HG03196 (cell line): ENCODE data around the gene PPA1.
"Not testable (repeated sequence)": the region's sequence is repeated elsewhere in the genome, so short reads cannot be mapped to it uniquely, and the experiment has no call there.

ENCODE experiments used
- ATAC-seq: cut with Tn5 transposase; IDR thresholded peaks from one replicate; pipeline ENCODE4 v1.9.1; 2021; ENCODE audit not compliant: unreplicated experiment

The PPA1 gene

GRCh38 chr10:70222340-70222794 is 10.9 kb downstream of the PPA1 start:
- no peak for ATAC-seq

GRCh38 chr10:70221030-70221429 is 12.2 kb downstream of the PPA1 start:
- ATAC-seq: no peak

DNA sequence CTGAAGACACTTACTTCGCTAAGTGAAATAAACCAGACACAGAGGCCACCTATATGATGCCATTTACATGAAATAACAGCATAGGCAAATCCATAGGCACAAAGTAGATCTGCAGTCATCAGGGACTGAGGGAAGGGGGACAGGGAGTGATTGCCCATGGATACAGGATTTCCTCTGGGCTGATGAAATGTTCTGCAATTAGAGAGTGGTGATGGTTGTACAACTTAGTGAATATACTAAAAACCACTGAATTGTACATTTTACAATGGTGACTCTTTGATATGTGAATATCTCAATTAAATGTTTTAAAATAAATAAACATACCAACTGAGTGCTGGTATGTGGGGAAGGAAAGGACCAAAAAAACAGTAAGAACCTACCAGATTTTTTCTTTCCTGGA is 20.4 kb downstream of the PPA1 start:
- ATAC-seq: no peak

DNA sequence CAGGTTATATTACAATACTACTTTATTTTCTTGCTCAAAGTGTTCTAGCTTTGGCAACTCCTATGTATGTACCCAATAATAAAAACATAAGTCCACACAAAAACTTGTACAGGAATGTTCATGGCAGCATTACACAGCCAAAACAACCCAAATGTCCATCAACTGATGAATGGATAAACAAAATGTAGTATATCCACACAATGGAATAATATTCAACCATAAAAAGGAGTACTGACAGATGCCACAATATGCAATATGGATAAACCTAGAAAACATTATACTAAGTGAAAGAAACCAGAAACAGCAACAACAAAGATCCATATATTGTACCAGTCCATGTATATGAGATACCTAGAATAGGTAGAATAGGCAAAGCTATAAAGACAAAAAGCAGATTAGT is 21.0 kb downstream of the PPA1 start:
- no peak for ATAC-seq

- ATAC-seq: no peak
These were observed 26.5 kb downstream of the PPA1 start for GRCh38 chr10:70206762-70207161.

GRCh38 chr10:70201105-70201504 is 32.1 kb downstream of the PPA1 start:
- ATAC-seq: no peak

GRCh38 chr10:70198696-70199466 is 34.3 kb downstream of the PPA1 start:
- ATAC-seq: no peak

DNA sequence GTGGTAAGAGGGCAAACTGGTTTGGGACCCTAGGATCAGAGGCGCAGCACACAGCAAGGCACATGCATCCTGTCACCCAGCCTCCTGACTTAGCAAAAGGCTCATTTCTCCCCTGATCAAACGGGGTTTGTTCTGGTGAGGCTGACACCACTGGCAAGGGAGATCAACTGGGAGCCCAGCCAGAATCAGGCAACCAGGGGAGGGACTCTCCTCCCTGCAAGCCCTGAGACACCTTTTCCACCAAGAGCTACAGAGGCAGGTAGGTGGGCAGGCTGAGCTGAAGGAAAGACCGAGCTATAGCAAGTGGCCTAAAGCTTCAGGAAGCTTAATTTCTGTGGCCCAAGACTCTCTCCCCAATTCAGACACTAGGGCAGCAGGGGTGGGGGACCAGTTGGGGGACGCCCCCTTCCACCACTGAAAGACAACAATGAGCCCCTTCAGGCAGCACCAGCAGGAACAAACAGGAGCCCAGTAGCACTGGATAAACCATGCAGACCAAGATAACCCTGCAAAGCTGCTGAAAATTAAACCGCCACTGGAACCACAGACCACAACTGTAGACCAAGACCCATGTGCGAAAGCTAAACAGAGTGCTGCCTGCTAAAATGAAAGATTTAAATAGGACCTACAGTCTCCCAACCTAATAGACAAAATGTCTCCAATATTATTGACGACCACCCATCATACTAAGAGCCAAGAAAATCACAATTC is 35.8 kb downstream of the PPA1 start:
- ATAC-seq: no peak

DNA sequence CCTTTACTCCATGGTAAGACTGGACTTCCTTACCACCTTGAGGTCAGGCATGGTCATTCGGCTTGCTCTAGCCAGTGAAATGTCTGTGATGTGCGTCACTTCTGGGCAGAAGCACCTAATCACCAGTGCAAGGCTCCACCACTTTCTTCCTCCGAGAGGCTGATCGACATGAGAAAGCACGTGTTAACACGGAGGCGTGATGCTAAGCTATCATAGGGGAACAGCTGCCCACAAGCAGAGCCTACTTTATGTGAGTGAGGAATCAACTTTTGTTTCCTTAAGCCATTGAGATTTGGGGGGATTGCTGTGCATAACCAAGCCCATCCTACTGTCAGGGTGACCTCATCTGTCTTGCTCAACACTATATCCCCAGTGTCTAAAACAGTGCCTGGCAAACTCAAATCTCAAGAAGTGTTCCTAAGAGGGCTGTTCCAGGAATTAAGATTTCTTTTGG is 39.8 kb downstream of the PPA1 start:
- ATAC-seq: no peak

- ATAC-seq: no peak
These were observed 40.8 kb downstream of the PPA1 start for GRCh38 chr10:70192326-70192968.

GRCh38 chr10:70191972-70192305 is 41.3 kb downstream of the PPA1 start:
- no peak for ATAC-seq

DNA sequence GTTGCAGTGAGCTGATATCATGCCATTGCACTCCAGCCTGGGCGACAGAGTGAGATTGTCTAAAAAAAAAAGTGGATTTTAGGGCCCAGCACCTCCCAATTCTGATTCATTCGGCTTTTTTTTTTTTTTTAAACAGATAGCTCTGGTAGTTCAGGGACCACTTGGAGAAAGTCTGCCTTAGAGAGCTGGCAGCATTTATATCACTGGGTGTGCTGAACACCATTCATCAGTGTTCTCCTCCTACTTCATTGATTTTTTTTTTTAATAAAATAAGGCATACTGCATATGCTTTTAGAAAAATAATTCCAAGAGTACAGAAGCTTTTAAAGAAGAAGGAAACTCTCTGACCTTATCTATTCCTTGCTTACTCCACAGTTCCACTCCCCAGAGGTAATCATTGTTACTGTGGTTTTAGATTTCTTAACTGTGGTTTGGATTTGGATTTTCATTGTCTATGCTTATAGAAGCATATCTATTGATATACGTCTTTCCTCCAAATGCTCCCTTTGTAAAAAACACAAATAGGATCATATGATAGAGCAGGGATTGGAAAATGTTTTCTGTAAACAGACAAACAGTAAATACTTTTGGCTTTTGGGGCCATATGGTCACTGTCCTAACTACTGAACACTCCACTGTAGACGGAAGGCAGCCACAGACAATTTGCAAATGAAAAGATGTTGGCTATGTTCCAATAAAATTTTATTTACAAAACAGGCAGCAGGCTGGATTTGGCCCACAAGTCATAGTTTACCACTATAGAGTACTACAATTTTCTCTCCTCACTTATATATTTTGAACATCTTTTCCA is 41.9 kb downstream of the PPA1 start:
- no peak for ATAC-seq

DNA sequence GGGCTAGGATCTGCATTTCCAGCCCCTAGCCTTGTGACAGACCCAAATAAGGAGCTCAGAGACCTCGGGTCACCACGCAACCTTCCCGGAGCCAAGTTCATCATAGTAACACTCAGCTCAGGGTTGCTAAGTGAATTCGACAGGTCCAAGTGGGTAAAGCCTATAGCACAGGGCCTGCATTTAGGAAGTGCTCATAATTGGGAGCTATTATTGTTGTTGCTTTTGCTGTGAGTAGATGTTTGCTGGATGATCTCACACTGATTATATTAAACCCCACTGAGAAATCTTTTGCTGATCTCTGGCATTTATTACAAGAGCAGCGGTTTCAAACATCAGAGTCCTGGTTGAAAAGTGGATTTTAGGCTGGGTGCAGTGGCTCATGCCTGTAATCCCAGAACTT is 42.6 kb downstream of the PPA1 start:
- no peak for ATAC-seq

GRCh38 chr10:70190102-70190501 is 43.1 kb downstream of the PPA1 start:
- no peak for ATAC-seq

DNA sequence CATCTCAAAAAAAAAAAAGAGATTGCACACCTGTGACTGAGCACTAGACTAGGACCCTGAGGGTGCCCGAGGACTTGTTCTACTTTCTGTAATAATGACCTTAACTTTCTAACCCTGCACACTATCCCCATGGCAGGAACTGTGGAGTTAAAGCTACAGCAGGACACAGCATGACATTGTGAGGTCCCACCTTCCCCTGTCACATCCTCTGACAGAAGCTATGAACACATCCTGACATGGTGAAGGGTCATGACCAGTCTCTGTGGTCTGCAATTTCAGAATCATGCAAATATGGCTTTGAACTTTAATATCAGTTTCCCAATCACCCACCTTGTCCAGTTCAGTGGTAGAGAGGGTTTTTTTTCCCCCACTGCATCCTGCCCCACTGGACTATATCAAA is 44.5 kb downstream of the PPA1 start:
- ATAC-seq: no peak

DNA sequence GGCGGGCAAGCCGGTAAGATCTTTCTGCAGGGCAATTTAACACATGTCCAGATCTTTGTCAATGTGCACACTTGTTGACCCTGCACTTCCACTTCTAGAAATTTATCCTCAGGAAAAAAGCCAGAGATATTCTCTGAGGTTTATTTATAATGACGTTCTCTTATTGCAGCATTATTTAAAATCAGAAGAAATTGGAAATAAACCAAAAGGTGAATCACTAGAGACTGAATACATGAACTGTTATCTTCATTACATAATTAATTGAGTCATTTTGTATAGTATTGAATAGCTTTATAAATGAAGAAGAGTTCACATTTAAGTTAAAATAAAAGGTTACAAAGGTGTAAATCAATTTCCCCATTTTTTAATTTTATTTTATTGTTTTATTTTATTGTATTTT is 46.7 kb downstream of the PPA1 start:
- ATAC-seq: no peak

GRCh38 chr10:70186090-70186489 is 47.1 kb downstream of the PPA1 start:
- no peak for ATAC-seq

DNA sequence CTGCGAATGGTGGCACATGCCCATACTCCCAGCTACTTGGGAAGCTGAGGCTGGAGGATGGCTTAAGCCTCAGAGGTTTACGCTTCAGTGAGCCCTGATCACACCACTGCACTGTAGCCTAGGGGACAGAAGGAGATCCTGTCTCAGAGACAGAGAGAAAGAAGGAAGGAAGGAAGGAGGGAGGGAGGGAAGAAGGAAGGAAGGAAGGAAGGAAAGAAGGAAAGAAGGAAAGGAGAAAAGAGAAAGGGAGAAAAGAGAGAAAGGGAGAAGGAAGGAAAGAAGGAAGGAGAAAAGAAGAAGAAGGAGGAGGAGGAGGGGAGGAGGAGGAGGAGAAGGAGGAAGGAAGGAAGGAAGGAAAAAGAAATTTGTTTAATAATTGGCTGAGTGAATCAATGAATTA is 49.9 kb downstream of the PPA1 start:
- ATAC-seq: no peak

DNA sequence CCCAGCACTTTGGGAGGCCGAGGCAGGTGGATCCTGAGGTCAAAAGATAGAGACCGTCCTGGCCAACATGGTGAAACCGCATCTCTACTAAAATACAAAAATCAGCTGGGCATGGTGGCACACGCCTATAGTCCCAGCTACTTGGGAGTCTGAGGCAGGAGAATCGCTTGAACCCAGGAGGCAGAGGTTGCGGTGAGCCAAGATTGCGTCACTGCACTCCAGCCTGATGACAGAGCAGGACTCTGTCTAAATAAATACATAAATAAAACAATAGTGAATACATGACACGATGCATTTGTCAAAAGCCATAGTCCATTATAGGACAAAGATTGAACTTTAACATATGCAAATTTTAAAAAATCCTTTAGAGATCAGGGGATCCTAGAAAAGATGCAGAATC is 54.0 kb downstream of the PPA1 start:
- ATAC-seq: not testable (repeated sequence)

DNA sequence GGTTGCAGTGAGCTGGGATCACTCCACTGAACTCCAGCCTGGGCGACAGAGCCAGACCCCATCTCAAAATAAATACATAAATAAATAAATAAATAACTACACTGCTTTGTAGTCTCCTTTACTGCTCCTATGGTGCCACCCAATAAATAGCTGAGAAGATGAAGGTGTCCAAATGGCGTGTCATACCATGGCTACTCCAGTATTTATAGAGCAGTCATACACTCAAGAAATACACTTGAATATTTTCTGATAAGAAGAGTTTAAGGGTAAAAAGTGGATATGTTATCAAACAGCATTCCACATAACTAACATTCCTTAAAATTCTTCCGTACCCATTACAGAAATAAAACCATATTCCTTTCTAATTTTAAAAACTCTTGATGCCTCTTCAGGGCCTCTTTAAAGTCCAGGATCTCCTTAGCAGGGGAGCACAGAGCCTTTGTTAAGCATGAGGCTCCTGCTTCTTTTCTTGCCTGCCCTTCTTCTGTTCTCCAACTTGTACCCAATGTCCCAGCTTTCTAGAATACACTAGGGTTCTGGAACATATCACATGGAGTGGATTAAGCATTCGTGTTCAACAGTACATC is 55.0 kb downstream of the PPA1 start:
- no peak for ATAC-seq

DNA sequence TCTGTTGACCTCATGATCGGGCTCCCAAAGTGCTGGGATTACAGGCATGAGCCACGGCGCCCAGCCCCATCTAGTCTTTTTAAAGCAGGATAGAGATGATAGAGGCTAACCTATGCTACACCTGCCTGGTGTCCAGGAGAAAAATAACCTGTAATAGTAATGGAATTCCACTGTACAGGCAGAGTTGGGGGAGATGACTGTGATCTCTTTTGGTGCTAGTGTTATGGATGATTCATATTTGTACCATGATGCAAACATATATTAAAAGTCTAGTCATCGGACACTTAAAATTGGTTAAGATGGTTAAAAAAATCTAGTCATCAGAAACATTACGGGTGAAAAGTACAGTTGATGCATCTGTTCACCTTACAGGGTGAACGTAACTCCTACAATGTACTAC is 56.8 kb downstream of the PPA1 start:
- no peak for ATAC-seq
